Esophagus muscularis mucosa (tissue), 3 donors: Measurements from ENCODE around the gene ACP2.

Experiments used
- CTCF ChIP-seq, 3 experiments: fragments of 200-600 bp in 2 of 3; fragments of 450-650 bp in 1 of 3; sonication (generic) in 2 of 3; IDR thresholded peaks; one replicate each; pipeline ENCODE4 v1.5.1; 2017 to 2019; ENCODE audit warnings: antibody characterized with exemption in 3 of 3, mild to moderate bottlenecking in 2 of 3, moderate library complexity in 1 of 3
- EP300 ChIP-seq: sonication (generic); formaldehyde crosslinking; IDR thresholded peaks from one replicate; pipeline ENCODE4 v1.6.1; 2017; ENCODE audit warnings: antibody characterized with exemption

GRCh38 chr11:47254386-47254785, 5.8 kb upstream of the ACP2 start:
- no peak for TF ChIP-seq CTCF (IDR thresholded peaks at IDR 0.05)
- no peak for TF ChIP-seq EP300
